WTC11 (cell line): Measurements from ENCODE around the gene SHC3. TPM values are rescaled to one million over a fixed set of nuclear protein-coding genes. Genes with fewer than 3 reads are reported as not detected.

Experiments
- ATAC-seq: fragments of 200-7000 bp; cut with Tn5 transposase; 2 replicates; pipeline ENCODE4 v1.10.0; 2021; ENCODE audit warnings: mild to moderate bottlenecking, moderate library complexity
- CTCF ChIA-PET: fragments of 300-600 bp; sonication (Branson Sonifier 250); formaldehyde crosslinking; loops from one replicate; lab custom pipeline; 2021; ENCODE audit warnings: antibody characterized with exemption; lab: Charles Lee
- POLR2A ChIA-PET: fragments of 350-600 bp; sonication (Branson Sonifier 250); formaldehyde crosslinking; loops from one replicate; lab custom pipeline; 2021; ENCODE audit warnings: antibody characterized with exemption; lab: Charles Lee
- DNase-seq: peaks from one replicate; pipeline ENCODE4 v3.0.0; 2021; ENCODE audit warnings: low spot score
- H3K27ac Mint-ChIP-seq: 2 replicates; pipeline ENCODE4 v1.8.0; 2021; ENCODE audit warnings: mixed read lengths
- H3K27me3 Mint-ChIP-seq: 2 replicates; pipeline ENCODE4 v1.8.0; 2021; ENCODE audit warnings: low read depth, mild to moderate bottlenecking, moderate library complexity, mixed read lengths
- H3K36me3 Mint-ChIP-seq: 2 replicates; pipeline ENCODE4 v1.8.0; 2021; ENCODE audit warnings: mixed read lengths
- H3K4me1 Mint-ChIP-seq: 2 replicates; pipeline ENCODE4 v1.8.0; 2022; ENCODE audit warnings: mixed read lengths
- H3K4me3 Mint-ChIP-seq: 2 replicates; pipeline ENCODE4 v1.8.0; 2021; ENCODE audit warnings: mild to moderate bottlenecking, moderate library complexity, mixed read lengths
- H3K9me3 Mint-ChIP-seq: 2 replicates; pipeline ENCODE4 v1.8.0; 2021; ENCODE audit warnings: mixed read lengths
- CBFB ChIP-seq: sonication (generic); formaldehyde crosslinking; IDR thresholded peaks from 2 replicates; pipeline ENCODE4 v1.8.1; 2022; ENCODE audit warnings: mild to moderate bottlenecking, low read depth, missing genetic modification reagents
- GRHL2 ChIP-seq: fragments of 250-450 bp; sonication (Bioruptor Pico); IDR thresholded peaks from 2 replicates; pipeline ENCODE4 v1.8.0; 2022; ENCODE audit warnings: mild to moderate bottlenecking, moderate library complexity; ENCODE audit not compliant: insufficient replicate concordance, severe bottlenecking
- JAZF1 ChIP-seq: fragments of 250-450 bp; sonication (Bioruptor Pico); IDR thresholded peaks from 2 replicates; pipeline ENCODE4 v1.9.0; 2021; ENCODE audit warnings: moderate library complexity, mild to moderate bottlenecking, inconsistent platforms
- MXD4 ChIP-seq: fragments of 250-450 bp; sonication (Bioruptor Pico); IDR thresholded peaks from 2 replicates; pipeline ENCODE4 v1.8.0; 2021; ENCODE audit warnings: mild to moderate bottlenecking, moderate library complexity, borderline replicate concordance
- OVOL2 ChIP-seq: fragments of 250-450 bp; sonication (Bioruptor Pico); IDR thresholded peaks from 2 replicates; pipeline ENCODE4 v1.9.0; 2021; ENCODE audit warnings: mild to moderate bottlenecking, borderline replicate concordance
- SMAD3 ChIP-seq: sonication (generic); formaldehyde crosslinking; IDR thresholded peaks from 2 replicates; pipeline ENCODE4 v1.8.0; 2022; ENCODE audit warnings: missing genetic modification reagents, mild to moderate bottlenecking, borderline replicate concordance
- SOX15 ChIP-seq: fragments of 250-450 bp; sonication (Bioruptor Pico); IDR thresholded peaks from 2 replicates; pipeline ENCODE4 v1.9.0; 2021; ENCODE audit warnings: mild to moderate bottlenecking
- ZNF263 ChIP-seq: sonication (generic); formaldehyde crosslinking; IDR thresholded peaks from 2 replicates; pipeline ENCODE4 v1.8.1; 2022; ENCODE audit warnings: low read depth, mild to moderate bottlenecking, moderate library complexity, missing genetic modification reagents
- total RNA-seq: library from RNA; stranded (reverse); gene quantifications from 3 replicates; pipeline ENCODE4 v1.2.3, GENCODE V29; 2021
- TF ChIP-seq, protein P1 (sequence below): fragments of 250-450 bp; sonication (Bioruptor Pico); IDR thresholded peaks from 2 replicates; pipeline ENCODE4 v1.9.0; 2021; ENCODE audit warnings: mild to moderate bottlenecking
- TF ChIP-seq, protein P2 (sequence below): sonication (generic); formaldehyde crosslinking; IDR thresholded peaks from 2 replicates; pipeline ENCODE4 v1.8.0; 2022; ENCODE audit warnings: mild to moderate bottlenecking, missing genetic modification reagents
- TF ChIP-seq, protein P3 (sequence below): sonication (generic); formaldehyde crosslinking; IDR thresholded peaks from 2 replicates; pipeline ENCODE4 v1.8.1; 2023; ENCODE audit warnings: mild to moderate bottlenecking, missing genetic modification reagents, moderate library complexity
- TF ChIP-seq, protein P4 (sequence below): fragments of 250-450 bp; sonication (Bioruptor Pico); conservative IDR thresholded peaks from 2 replicates; pipeline ENCODE4 v1.9.0; 2021; ENCODE audit warnings: mild to moderate bottlenecking
- TF ChIP-seq, protein P5 (sequence below): sonication (generic); formaldehyde crosslinking; IDR thresholded peaks from 2 replicates; pipeline ENCODE4 v1.8.1; 2022; ENCODE audit warnings: mild to moderate bottlenecking, moderate library complexity, missing genetic modification reagents
- TF ChIP-seq, protein P6 (sequence below): sonication (generic); formaldehyde crosslinking; IDR thresholded peaks from 2 replicates; pipeline ENCODE4 v1.8.1; 2023; ENCODE audit warnings: mild to moderate bottlenecking, missing genetic modification reagents, moderate library complexity
- TF ChIP-seq, protein P7 (sequence below): sonication (generic); formaldehyde crosslinking; IDR thresholded peaks from 2 replicates; pipeline ENCODE4 v1.8.1; 2022; ENCODE audit warnings: low read depth, missing genetic modification reagents, borderline replicate concordance
- TF ChIP-seq, protein P8 (sequence below): sonication (generic); formaldehyde crosslinking; IDR thresholded peaks from 2 replicates; pipeline ENCODE4 v1.8.1; 2023; ENCODE audit warnings: mild to moderate bottlenecking, missing genetic modification reagents

Gene SHC3
- total RNA-seq, 1 experiment from 2014 or later, result 4.9 TPM

DNA sequence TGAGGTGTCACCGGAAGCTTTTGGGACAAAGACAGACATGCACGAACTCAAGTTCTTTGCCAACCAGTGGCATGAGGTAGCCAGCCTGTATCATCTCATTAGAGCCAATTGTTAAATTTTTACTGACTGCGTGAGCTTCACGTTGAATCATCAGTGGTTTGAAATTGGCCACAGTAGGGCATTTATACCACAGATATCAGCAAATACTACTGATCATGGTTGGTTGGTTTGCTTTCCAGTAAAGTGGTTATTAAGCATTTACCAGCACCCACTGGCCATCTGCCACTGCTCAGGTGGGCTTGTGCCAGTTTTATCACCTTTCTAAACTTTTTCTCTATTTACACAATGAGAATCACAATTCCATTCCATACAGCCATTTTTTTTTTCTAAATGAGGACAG lies 28.4 kb upstream of the SHC3 start:
- Mint-ChIP-seq H3K36me3 (peaks cover 24% of the 10 kb centered on the region), H3K27ac (no peak overlapping the region), H3K9me3 (peaks cover 29% of the 10 kb centered on the region), H3K4me3 (no peak overlapping the region), H3K4me1 (no peaks in the 10 kb centered on the region), H3K27me3 (no peaks in the 10 kb centered on the region; the same call in 1 of the 2 replicates)
- ChIA-PET POLR2A (no interaction called here), CTCF (no interaction called here)
- no peak for DNase-seq
- TF ChIP-seq GRHL2 (CRISPR knock-in tag) (no peak), JAZF1 (no peak), CBFB (CRISPR knock-in tag) (no peak), MXD4 (CRISPR knock-in tag) (no peak), SOX15 (no peak), ZNF263 (CRISPR knock-in tag) (no peak), SMAD3 (CRISPR knock-in tag) (no peak), OVOL2 (CRISPR knock-in tag) (no peak)
- TF ChIP-seq, protein P1, sequence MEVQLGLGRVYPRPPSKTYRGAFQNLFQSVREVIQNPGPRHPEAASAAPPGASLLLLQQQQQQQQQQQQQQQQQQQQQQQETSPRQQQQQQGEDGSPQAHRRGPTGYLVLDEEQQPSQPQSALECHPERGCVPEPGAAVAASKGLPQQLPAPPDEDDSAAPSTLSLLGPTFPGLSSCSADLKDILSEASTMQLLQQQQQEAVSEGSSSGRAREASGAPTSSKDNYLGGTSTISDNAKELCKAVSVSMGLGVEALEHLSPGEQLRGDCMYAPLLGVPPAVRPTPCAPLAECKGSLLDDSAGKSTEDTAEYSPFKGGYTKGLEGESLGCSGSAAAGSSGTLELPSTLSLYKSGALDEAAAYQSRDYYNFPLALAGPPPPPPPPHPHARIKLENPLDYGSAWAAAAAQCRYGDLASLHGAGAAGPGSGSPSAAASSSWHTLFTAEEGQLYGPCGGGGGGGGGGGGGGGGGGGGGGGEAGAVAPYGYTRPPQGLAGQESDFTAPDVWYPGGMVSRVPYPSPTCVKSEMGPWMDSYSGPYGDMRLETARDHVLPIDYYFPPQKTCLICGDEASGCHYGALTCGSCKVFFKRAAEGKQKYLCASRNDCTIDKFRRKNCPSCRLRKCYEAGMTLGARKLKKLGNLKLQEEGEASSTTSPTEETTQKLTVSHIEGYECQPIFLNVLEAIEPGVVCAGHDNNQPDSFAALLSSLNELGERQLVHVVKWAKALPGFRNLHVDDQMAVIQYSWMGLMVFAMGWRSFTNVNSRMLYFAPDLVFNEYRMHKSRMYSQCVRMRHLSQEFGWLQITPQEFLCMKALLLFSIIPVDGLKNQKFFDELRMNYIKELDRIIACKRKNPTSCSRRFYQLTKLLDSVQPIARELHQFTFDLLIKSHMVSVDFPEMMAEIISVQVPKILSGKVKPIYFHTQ (CRISPR knock-in tag), result no peak
- TF ChIP-seq, protein P2, sequence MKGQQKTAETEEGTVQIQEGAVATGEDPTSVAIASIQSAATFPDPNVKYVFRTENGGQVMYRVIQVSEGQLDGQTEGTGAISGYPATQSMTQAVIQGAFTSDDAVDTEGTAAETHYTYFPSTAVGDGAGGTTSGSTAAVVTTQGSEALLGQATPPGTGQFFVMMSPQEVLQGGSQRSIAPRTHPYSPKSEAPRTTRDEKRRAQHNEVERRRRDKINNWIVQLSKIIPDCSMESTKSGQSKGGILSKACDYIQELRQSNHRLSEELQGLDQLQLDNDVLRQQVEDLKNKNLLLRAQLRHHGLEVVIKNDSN, result no peak
- TF ChIP-seq, protein P3, sequence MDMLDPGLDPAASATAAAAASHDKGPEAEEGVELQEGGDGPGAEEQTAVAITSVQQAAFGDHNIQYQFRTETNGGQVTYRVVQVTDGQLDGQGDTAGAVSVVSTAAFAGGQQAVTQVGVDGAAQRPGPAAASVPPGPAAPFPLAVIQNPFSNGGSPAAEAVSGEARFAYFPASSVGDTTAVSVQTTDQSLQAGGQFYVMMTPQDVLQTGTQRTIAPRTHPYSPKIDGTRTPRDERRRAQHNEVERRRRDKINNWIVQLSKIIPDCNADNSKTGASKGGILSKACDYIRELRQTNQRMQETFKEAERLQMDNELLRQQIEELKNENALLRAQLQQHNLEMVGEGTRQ, result no peak
- TF ChIP-seq, protein P4, sequence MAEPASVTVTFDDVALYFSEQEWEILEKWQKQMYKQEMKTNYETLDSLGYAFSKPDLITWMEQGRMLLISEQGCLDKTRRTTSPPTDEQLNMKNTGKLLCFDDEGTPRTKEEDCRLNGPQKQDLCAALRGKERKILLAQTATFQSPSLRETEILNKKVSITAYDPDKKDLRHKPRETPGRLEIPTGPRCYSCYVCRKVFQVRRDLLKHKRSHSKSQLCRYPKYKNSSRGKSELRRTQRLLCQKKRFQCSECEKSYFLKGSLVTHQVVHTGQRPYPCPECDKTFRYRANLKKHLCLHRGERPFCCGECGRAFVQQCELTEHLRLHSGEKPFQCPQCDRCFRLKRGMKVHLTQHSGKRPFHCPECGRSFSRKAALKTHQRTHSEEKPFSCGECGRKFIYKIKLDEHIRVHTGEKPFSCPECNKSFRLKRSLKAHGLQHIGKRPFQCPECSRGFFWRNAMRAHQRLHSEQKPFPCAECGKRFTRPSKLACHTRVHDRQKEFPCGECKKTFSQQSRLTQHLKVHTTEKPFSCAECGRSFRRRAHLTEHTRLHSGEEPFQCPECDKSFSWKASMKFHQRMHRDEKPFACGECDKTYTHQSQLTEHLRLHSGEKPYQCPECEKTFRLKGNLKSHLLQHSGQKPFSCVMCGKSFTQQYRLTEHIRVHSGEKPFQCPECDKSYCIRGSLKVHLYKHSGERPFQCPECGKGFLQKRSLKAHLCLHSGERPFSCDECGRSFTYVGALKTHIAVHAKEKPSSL, result no peak
- TF ChIP-seq, protein P5, sequence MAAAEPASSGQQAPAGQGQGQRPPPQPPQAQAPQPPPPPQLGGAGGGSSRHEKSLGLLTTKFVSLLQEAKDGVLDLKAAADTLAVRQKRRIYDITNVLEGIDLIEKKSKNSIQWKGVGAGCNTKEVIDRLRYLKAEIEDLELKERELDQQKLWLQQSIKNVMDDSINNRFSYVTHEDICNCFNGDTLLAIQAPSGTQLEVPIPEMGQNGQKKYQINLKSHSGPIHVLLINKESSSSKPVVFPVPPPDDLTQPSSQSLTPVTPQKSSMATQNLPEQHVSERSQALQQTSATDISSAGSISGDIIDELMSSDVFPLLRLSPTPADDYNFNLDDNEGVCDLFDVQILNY (CRISPR knock-in tag), result no peak
- TF ChIP-seq, protein P6, sequence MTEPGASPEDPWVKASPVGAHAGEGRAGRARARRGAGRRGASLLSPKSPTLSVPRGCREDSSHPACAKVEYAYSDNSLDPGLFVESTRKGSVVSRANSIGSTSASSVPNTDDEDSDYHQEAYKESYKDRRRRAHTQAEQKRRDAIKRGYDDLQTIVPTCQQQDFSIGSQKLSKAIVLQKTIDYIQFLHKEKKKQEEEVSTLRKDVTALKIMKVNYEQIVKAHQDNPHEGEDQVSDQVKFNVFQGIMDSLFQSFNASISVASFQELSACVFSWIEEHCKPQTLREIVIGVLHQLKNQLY, result no peak
- TF ChIP-seq, protein P7, sequence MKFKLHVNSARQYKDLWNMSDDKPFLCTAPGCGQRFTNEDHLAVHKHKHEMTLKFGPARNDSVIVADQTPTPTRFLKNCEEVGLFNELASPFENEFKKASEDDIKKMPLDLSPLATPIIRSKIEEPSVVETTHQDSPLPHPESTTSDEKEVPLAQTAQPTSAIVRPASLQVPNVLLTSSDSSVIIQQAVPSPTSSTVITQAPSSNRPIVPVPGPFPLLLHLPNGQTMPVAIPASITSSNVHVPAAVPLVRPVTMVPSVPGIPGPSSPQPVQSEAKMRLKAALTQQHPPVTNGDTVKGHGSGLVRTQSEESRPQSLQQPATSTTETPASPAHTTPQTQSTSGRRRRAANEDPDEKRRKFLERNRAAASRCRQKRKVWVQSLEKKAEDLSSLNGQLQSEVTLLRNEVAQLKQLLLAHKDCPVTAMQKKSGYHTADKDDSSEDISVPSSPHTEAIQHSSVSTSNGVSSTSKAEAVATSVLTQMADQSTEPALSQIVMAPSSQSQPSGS (CRISPR knock-in tag), result no peak
- TF ChIP-seq, protein P8, sequence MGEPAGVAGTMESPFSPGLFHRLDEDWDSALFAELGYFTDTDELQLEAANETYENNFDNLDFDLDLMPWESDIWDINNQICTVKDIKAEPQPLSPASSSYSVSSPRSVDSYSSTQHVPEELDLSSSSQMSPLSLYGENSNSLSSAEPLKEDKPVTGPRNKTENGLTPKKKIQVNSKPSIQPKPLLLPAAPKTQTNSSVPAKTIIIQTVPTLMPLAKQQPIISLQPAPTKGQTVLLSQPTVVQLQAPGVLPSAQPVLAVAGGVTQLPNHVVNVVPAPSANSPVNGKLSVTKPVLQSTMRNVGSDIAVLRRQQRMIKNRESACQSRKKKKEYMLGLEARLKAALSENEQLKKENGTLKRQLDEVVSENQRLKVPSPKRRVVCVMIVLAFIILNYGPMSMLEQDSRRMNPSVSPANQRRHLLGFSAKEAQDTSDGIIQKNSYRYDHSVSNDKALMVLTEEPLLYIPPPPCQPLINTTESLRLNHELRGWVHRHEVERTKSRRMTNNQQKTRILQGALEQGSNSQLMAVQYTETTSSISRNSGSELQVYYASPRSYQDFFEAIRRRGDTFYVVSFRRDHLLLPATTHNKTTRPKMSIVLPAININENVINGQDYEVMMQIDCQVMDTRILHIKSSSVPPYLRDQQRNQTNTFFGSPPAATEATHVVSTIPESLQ, result no peak
- no peak for ATAC-seq
